KOPT-K1 (cell line): Measurements from ENCODE around the gene HABP4.
A peak's percentile ranks its signal among the peaks of the same experiment; 100 is the strongest.

Source experiments
- H3K27ac ChIP-seq: fragments of 200-600 bp; sonication (generic); 2 replicates; pipeline ENCODE4 v1.5.1; 2016; ENCODE audit warnings: antibody characterized with exemption, mild to moderate bottlenecking, low read depth, low read length; ENCODE audit not compliant: poor library complexity, severe bottlenecking
- H3K36me3 ChIP-seq: fragments of 200-600 bp; sonication (generic); 2 replicates; pipeline ENCODE4 v1.5.1; 2017; ENCODE audit warnings: antibody characterized with exemption, mild to moderate bottlenecking, low read length, moderate library complexity; ENCODE audit not compliant: insufficient read depth
- H3K9me3 ChIP-seq: fragments of 200-600 bp; sonication (generic); 2 replicates; pipeline ENCODE4 v1.5.1; 2017; ENCODE audit warnings: antibody characterized with exemption, low read length, mild to moderate bottlenecking; ENCODE audit not compliant: insufficient read depth, poor library complexity, severe bottlenecking

Gene HABP4

GRCh38 chr9:96450613-96451528, 902 bp downstream of the HABP4 start:
- Histone ChIP-seq H3K9me3 (no peaks in the 10 kb centered on the region), H3K27ac (peak overlapping the region; percentile 22), H3K36me3 (no peaks in the 10 kb centered on the region)

DNA sequence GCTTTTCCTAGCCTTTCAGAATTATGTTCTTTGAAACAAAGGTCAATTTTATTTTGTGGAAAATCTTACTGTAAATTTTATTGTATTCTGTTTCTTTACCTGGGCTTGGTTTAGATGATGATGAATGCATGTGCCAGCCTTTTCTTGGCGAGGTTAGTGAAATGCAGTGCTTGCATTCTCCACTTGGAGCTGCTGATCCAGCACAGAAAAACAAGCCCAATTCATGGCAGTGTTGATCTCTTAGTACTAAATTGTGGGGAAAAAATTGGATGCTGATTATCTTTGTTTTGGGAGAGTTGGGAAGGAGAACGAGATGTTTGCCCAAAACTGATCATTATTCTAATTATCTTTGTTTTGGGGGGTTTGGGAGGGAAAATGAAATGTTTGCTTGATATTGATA, 3.7 kb downstream of the HABP4 start:
- H3K27ac ChIP-seq, result no peak overlapping the region
- H3K36me3 ChIP-seq, result no peaks in the 10 kb centered on the region
- no peaks in the 10 kb centered on the region for H3K9me3 ChIP-seq

- Histone ChIP-seq H3K36me3 (no peaks in the 10 kb centered on the region), H3K9me3 (no peaks in the 10 kb centered on the region), H3K27ac (no peak overlapping the region)
Measured at GRCh38 chr9:96457266-96457665, 7.3 kb downstream of the HABP4 start.

DNA sequence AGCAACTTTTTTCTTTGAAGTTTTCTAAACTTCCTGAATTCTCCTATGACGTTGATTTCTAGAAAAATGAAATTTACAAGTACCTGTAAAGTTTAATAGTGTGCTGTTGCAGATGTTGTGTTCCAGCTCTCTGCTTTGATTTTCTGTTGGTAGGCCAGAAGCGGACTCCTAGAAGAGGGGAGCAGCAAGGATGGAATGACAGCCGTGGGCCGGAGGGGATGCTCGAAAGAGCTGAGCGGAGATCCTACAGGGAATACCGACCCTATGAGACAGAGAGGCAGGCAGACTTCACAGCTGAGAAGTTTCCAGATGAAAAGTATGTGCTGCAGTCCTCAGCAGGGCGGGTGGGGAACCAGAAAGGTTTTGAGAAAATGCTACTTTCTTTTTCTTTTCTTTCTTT, 8.3 kb downstream of the HABP4 start:
- no peak overlapping the region for H3K27ac ChIP-seq
- H3K9me3 ChIP-seq, result no peaks in the 10 kb centered on the region
- H3K36me3 ChIP-seq, result no peaks in the 10 kb centered on the region

DNA sequence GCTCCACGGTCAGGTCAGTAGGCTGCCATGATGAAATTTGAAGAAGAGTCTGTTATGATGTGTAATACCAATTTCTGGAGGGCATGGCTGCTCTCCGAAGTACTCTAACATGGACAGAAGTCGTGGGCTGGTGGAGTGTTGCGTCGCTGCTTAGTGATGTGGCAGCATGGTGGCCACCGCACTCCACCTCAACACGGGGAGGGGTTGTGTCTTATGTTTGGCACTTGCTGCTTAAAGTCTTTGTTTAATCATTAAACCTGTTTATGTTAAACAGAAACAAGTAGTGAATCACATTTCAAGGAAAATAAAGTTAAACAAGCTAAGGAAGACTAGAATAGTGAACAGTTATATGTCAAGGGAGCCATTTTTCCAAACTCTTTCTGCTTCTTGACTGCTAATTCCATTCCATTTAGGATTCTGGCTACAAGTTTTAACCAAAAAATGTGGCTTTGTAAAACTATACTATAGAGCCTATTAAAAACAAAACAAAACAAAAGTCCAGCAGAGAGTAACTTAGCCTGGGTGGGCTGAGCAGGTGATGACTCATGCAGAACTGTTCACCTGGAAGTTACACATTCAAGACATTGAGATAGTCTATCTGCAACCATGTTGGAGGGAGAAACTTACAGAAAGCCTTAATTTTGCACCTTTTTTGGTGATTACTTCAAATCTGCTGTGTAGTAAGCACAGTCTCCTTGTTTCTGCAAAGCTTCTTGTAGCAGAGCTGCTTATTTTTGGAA, 9.5 kb downstream of the HABP4 start:
- Histone ChIP-seq H3K27ac (no peak overlapping the region), H3K9me3 (no peaks in the 10 kb centered on the region), H3K36me3 (no peaks in the 10 kb centered on the region)

DNA sequence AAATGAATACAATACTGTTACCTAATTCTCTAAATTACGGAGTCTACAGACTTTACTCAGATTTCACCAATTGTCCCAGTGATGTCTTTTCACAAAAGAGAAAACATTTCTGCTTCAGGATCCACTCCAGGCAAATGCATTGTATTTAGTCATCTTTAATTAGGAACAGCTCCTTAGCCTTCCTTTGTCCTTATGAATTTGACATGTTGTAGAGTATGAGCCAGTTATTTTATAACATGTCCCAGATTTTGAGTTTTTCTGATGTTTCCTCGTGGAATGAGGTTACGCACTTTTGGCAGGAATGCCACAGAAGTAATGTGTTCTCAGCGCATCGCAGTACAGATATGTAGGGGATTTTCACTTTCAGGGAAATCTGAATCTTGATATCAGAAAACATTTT, 10.5 kb downstream of the HABP4 start:
- no peaks in the 10 kb centered on the region for H3K9me3 ChIP-seq
- no peak overlapping the region for H3K27ac ChIP-seq
- no peaks in the 10 kb centered on the region for H3K36me3 ChIP-seq

DNA sequence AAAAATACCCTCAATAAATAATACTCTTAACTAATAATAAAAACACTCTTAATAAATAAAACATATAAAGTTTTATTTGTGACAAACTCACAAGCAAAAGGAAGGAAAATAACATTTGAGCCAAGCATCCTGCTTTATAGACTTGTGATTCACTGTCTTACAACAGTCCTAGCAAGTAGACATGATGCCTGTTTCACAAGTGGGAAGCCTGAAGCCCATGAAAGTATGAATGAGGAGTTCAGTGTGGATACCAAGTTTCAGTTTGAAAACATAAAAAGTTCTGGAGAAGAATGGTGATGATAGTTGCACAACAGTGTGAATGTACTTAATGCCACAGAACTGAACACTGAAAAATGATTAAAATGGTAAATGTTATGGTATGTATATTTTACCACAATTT, 10.9 kb downstream of the HABP4 start:
- no peaks in the 10 kb centered on the region for H3K9me3 ChIP-seq
- no peak overlapping the region for H3K27ac ChIP-seq
- no peaks in the 10 kb centered on the region for H3K36me3 ChIP-seq

GRCh38 chr9:96461336-96461735, 11.4 kb downstream of the HABP4 start:
- H3K36me3 ChIP-seq, result no peaks in the 10 kb centered on the region
- no peak overlapping the region for H3K27ac ChIP-seq
- H3K9me3 ChIP-seq, result no peaks in the 10 kb centered on the region

DNA sequence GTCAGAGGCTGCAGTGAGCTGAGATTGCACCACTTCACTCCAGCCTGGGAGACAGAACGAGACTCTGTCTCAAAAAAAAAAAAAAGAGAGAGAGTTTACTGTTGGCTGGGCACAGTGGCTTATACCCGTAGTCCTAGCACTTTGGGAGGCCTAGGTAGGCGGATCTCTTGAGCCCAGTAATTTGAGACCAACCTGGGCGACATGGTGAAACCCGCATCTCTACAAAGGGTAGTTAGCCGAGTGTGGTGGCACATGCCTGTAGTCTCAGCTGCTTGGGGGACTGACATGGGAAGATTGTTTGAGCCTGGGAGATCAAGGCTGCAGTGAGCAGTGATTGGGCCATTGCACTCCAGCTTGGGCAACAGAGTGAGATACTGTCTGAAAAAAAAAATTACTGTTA, 12.6 kb downstream of the HABP4 start:
- Histone ChIP-seq H3K27ac (no peak overlapping the region), H3K36me3 (no peaks in the 10 kb centered on the region)

DNA sequence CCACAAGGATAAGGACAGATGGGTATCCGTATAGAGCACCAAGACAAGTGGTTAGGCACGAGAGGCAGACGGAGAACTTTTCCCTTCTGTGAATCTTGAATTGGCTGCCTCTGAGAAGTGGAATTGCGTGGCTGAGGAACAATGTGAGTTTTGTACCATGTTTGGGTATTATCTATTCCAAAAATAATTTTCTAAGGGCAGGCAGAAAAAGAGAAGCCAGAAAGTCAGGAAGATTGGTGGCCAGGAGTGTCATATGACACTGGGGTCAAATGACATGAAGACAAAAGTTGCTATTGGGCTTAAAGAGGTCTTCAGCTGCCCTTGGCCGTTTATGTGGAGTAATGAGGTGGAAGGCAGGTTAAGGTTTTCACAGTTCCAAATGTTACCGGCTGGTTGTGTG, 14.5 kb downstream of the HABP4 start:
- H3K9me3 ChIP-seq, result no peaks in the 10 kb centered on the region
- H3K36me3 ChIP-seq, result no peaks in the 10 kb centered on the region
- H3K27ac ChIP-seq, result no peak overlapping the region

More for the DNA sequence above, 12.6 kb downstream of the HABP4 start:
- no peaks in the 10 kb centered on the region for H3K9me3 ChIP-seq

DNA sequence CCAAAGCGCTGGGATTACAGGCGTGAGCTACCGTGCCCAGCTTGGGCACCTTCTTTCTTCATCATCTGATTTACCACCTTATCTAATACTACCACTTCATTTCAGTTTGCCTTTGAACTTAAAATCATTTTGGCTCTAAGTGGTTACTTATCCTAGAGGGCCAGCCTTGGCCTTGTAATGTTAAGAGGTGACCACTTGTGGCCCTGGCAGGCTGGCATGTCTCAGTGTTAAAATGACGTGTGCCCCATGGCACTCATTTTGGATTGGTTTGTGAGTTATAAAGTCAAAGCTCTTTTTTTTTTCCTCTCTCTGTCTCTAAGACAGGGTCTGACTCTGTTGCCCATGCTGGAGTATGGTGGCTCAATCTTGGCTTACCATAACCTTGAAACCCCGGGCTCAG, 17.8 kb downstream of the HABP4 start:
- no peak overlapping the region for H3K27ac ChIP-seq
- H3K36me3 ChIP-seq, result no peaks in the 10 kb centered on the region
- H3K9me3 ChIP-seq, result no peaks in the 10 kb centered on the region

DNA sequence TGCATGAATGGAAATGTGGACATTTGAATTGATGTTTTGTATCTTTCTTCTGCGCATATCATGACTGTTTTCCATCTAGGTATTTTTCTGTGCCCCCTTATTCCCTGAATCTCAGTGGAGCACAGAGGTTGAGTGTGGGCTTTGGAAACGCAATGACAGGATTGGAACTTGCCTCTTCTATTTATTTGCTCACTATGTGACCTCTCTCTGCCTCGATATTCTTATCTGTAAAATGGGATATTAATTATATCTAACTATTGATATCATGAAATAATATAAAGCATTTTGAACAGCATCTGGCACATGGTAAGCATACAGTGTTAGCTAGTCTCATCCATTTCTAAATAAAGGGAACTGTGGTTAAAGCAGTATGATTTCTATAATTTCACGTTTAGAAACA, 26.0 kb downstream of the HABP4 start:
- Histone ChIP-seq H3K36me3 (no peaks in the 10 kb centered on the region), H3K9me3 (no peaks in the 10 kb centered on the region), H3K27ac (no peak overlapping the region)

- Histone ChIP-seq H3K27ac (no peak overlapping the region), H3K9me3 (no peaks in the 10 kb centered on the region), H3K36me3 (no peaks in the 10 kb centered on the region)
Measured at GRCh38 chr9:96476591-96476990, 26.6 kb downstream of the HABP4 start.

DNA sequence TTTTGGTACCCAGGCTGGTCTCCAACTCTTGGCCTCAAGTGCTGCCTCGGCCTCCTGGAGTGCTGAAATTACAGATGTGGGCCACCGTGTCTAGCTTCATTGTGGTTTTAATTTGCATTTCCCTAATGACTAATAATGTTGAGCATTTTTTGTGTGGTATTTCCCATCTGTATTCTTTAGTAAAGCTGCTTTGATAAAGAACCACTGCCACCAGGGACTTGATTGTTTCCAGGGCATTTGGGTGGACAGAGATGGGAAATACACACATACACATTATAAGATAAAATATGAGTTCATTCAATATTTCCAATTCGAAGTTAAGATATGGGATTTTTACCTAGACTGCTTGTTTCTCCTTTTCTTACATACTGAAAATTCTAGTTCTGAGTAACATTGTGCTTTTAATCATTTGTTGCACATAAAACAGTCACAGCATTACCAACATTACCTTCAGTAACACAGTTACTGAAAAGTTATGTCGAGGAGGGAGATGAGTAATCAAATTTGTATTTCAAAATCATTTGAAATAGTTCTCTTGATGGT, 28.9 kb downstream of the HABP4 start:
- no peaks in the 10 kb centered on the region for H3K36me3 ChIP-seq
- H3K27ac ChIP-seq, result no peak overlapping the region
- no peaks in the 10 kb centered on the region for H3K9me3 ChIP-seq

- H3K9me3 ChIP-seq, result no peaks in the 10 kb centered on the region
- no peak overlapping the region for H3K27ac ChIP-seq
- no peaks in the 10 kb centered on the region for H3K36me3 ChIP-seq
Measured at GRCh38 chr9:96480736-96481135, 30.8 kb downstream of the HABP4 start.
